Measurements from ENCODE around the gene SKOR1. TPM values are rescaled to one million over a fixed set of nuclear protein-coding genes. Genes with fewer than 3 reads are reported as not detected.

Gene SKOR1
- total RNA-seq, 4 donors from 2014 or later: 0.27 to 0.79 TPM; not detected in 2

- 86 to 100% methylated on average over 1 to 7 of the region's 7 CpGs for WGBS, 2 donors (ENCODE audit: low coverage in 1 of 2)
- peak overlapping the region in 1 of 4 donors; percentile 11 for H3K27ac ChIP-seq
- no peak overlapping the region for H3K4me3 ChIP-seq
- H3K27me3 ChIP-seq: no peaks in the 10 kb centered on the region
- no peaks in the 10 kb centered on the region for H3K36me3 ChIP-seq
- H3K9me3 ChIP-seq: no peaks in the 10 kb centered on the region
- TF ChIP-seq POLR2AphosphoS5 (IDR thresholded peaks at IDR 0.05): no peak
- TF ChIP-seq POLR2A (IDR thresholded peaks at IDR 0.05): no peak
- no peak for TF ChIP-seq CTCF (IDR thresholded peaks at IDR 0.05)
- no peak for TF ChIP-seq EP300 (IDR thresholded peaks at IDR 0.05; ENCODE audit: low read depth)
- intact Hi-C loops (cut with DNase I; ENCODE audit: low total_unique reads): no loop called here
- in situ Hi-C loops (cut with MboI; ENCODE audit: low pct_ligation_motif_present in 1 of 4, low pct_unique_long_range_greater_than_20kb in 1 of 4, low sequenced_read_pairs in 3 of 4): loop anchor here in 1 of 4 donors (25.0 kb wide), 1 partner anchor 906 kb away; no protein-coding TSS in a partner anchor
- peaks cover 0 to 15% (median 13%) of the 10 kb centered on the region in 4 donors for H3K4me1 ChIP-seq
- DNase-seq: no peak
Measured at GRCh38 chr15:67843571-67844387, 18.5 kb downstream of the SKOR1 start.

DNA sequence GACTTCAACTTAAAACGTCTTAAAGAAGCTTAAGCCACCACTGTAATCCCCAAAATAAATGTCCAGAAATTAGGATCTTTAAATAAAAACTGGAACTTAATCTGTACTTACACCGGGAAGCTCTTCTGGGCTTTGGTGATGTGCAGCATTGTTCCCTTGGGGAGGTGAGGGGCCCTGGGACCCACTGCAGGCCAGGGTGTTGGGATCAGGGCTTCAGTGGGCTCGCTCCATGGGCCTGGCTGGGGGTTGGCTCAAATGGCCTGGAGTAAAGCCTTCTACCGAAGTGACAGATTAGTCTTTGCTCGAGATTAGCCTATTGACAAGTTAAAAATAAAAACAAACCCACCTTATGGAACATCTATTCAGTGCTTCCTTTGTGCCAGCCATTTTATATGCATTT is 20.7 kb downstream of the SKOR1 start:
- H3K36me3 ChIP-seq: no peaks in the 10 kb centered on the region
- in situ Hi-C loops (cut with MboI; ENCODE audit: low pct_ligation_motif_present in 1 of 4, low pct_unique_long_range_greater_than_20kb in 1 of 4, low sequenced_read_pairs in 3 of 4): loop anchor here in 1 of 4 donors (25.0 kb wide), 1 partner anchor 909 kb away; no protein-coding TSS in a partner anchor
- no peak overlapping the region for H3K4me3 ChIP-seq
- intact Hi-C loops (cut with DNase I; ENCODE audit: low total_unique reads): no loop called here
- H3K9me3 ChIP-seq: no peaks in the 10 kb centered on the region
- no peaks in the 10 kb centered on the region for H3K27me3 ChIP-seq
- no peak for TF ChIP-seq POLR2A (IDR thresholded peaks at IDR 0.05)
- no peak for TF ChIP-seq POLR2AphosphoS5 (IDR thresholded peaks at IDR 0.05)
- TF ChIP-seq EP300 (IDR thresholded peaks at IDR 0.05; ENCODE audit: low read depth): no peak
- TF ChIP-seq CTCF (IDR thresholded peaks at IDR 0.05): no peak
- no peak overlapping the region for H3K27ac ChIP-seq
- DNase-seq: no peak
- H3K4me1 ChIP-seq: peaks cover 0 to 7% (median 6%) of the 10 kb centered on the region in 4 donors
- WGBS, 2 donors (ENCODE audit: low coverage in 1 of 2): 85 to 88% methylated on average over 3 to 5 of the region's 5 CpGs

- H3K27me3 ChIP-seq: no peaks in the 10 kb centered on the region
- H3K4me1 ChIP-seq: no peaks in the 10 kb centered on the region
- no peaks in the 10 kb centered on the region for H3K9me3 ChIP-seq
- no peak overlapping the region for H3K27ac ChIP-seq
- intact Hi-C loops (cut with DNase I; ENCODE audit: low total_unique reads): no loop called here
- in situ Hi-C loops (cut with MboI; ENCODE audit: low pct_ligation_motif_present in 1 of 4, low pct_unique_long_range_greater_than_20kb in 1 of 4, low sequenced_read_pairs in 3 of 4): loop anchor here in 1 of 4 donors (25.0 kb wide), 1 partner anchor 912 kb away; no protein-coding TSS in a partner anchor
- TF ChIP-seq POLR2A (IDR thresholded peaks at IDR 0.05) (no peak), EP300 (IDR thresholded peaks at IDR 0.05; ENCODE audit: low read depth) (no peak), POLR2AphosphoS5 (IDR thresholded peaks at IDR 0.05) (no peak), CTCF (IDR thresholded peaks at IDR 0.05) (no peak)
- 96% methylated on average over 1 of the region's 1 CpG; no CpG with 5 or more reads in 1 of the 2 donors for WGBS, 2 donors (ENCODE audit: low coverage in 1 of 2)
- no peak for DNase-seq
- H3K36me3 ChIP-seq: no peaks in the 10 kb centered on the region
- no peak overlapping the region for H3K4me3 ChIP-seq
Measured at GRCh38 chr15:67849538-67849937, 24.2 kb downstream of the SKOR1 start.

GRCh38 chr15:67850336-67850735 is 25.0 kb downstream of the SKOR1 start:
- intact Hi-C loops (cut with DNase I; ENCODE audit: low total_unique reads) (no loop called here), in situ Hi-C loops (cut with MboI; ENCODE audit: low pct_ligation_motif_present in 1 of 4, low pct_unique_long_range_greater_than_20kb in 1 of 4, low sequenced_read_pairs in 3 of 4) (loop anchor here in 3 of 4 donors (25.0 kb wide), 2 partner anchors 212 to 312 kb away; partner anchors contain the start of gene PIAS1 (in 3 of the 3))
- no peak for TF ChIP-seq POLR2A (IDR thresholded peaks at IDR 0.05)
- TF ChIP-seq CTCF (IDR thresholded peaks at IDR 0.05): no peak
- TF ChIP-seq POLR2AphosphoS5 (IDR thresholded peaks at IDR 0.05): no peak
- no peak for TF ChIP-seq EP300 (IDR thresholded peaks at IDR 0.05; ENCODE audit: low read depth)
- no peak overlapping the region for H3K27ac ChIP-seq
- H3K4me1 ChIP-seq: no peaks in the 10 kb centered on the region
- 56 to 65% methylated on average over 4 to 7 of the region's 7 CpGs for WGBS, 2 donors (ENCODE audit: low coverage in 1 of 2)
- no peak overlapping the region for H3K4me3 ChIP-seq
- no peaks in the 10 kb centered on the region for H3K9me3 ChIP-seq
- DNase-seq: no peak
- H3K27me3 ChIP-seq: no peaks in the 10 kb centered on the region
- H3K36me3 ChIP-seq: no peaks in the 10 kb centered on the region

Measured in transverse colon (tissue), 4 donors.